Transverse colon (tissue), 4 donors: Measurements from ENCODE around the gene TMEFF1.

Experiments used
- POLR2A ChIP-seq: fragments of 450-650 bp; IDR thresholded peaks from one replicate; pipeline ENCODE4 v1.6.1; 2016; ENCODE audit warnings: antibody characterized with exemption, mild to moderate bottlenecking, moderate library complexity
- POLR2AphosphoS5 ChIP-seq, 3 donors: sonication (generic); formaldehyde crosslinking; IDR thresholded peaks; one replicate each; pipeline ENCODE4 v1.6.1; 2016; ENCODE audit warnings: antibody characterized with exemption in 3 of 3
- TF ChIP-seq, protein P1 (sequence below), 5 experiments: fragments of 200-600 bp in 3 of 5; fragments of 450-650 bp in 2 of 5; sonication (generic) in 3 of 5; IDR thresholded peaks; 1 replicate in 2 of 5; 2 replicates in 3 of 5; pipeline ENCODE4 v1.5.1; 2016 to 2017; ENCODE audit warnings: antibody characterized with exemption in 5 of 5, inconsistent platforms in 3 of 5, mild to moderate bottlenecking in 2 of 5, moderate library complexity in 1 of 5

DNA sequence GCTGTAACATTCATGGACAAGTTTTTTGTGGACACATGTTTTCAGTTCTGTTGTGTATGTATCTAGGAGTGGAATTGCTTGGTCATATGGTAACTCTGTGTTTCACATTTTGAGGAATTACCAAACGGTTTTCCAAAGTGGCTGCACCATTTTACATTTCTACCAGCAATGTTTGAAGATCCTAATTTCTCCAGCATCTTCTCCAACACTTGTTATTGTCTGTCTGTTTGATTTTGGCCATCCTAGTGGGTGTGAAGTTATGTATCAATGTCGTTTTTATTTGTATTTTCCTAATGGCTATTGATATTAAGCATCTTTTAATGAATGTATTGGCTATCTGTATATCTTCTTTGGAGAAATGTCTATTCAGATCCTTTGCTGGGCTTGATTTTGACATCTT lies 6.9 kb downstream of the TMEFF1 start:
- TF ChIP-seq, protein P1, sequence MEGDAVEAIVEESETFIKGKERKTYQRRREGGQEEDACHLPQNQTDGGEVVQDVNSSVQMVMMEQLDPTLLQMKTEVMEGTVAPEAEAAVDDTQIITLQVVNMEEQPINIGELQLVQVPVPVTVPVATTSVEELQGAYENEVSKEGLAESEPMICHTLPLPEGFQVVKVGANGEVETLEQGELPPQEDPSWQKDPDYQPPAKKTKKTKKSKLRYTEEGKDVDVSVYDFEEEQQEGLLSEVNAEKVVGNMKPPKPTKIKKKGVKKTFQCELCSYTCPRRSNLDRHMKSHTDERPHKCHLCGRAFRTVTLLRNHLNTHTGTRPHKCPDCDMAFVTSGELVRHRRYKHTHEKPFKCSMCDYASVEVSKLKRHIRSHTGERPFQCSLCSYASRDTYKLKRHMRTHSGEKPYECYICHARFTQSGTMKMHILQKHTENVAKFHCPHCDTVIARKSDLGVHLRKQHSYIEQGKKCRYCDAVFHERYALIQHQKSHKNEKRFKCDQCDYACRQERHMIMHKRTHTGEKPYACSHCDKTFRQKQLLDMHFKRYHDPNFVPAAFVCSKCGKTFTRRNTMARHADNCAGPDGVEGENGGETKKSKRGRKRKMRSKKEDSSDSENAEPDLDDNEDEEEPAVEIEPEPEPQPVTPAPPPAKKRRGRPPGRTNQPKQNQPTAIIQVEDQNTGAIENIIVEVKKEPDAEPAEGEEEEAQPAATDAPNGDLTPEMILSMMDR (IDR thresholded peaks at IDR 0.05), result no peak
- no peak for TF ChIP-seq POLR2AphosphoS5 (IDR thresholded peaks at IDR 0.05)
- no peak for TF ChIP-seq POLR2A
